Astrocyte (in vitro differentiated cells and primary cell): ENCODE results near the gene CEP128. TPM values are rescaled to one million over a fixed set of nuclear protein-coding genes. Genes with fewer than 3 reads are reported as not detected.

Experiments
- DNase-seq: peaks from one replicate; pipeline ENCODE4 v3.0.0-alpha.2; 2010; ENCODE audit warnings: low read depth
- FAIRE-seq: peaks from 2 replicates; lab custom pipeline; 2011; peaks lifted over from hg19 to GRCh38; lab: Jason Lieb, UNC
- H2AFZ ChIP-seq: 2 replicates; pipeline ENCODE4 v1.6.0; 2012; ENCODE audit warnings: low read depth, low read length, inconsistent platforms
- H3K27ac ChIP-seq: 2 replicates; pipeline ENCODE4 v1.5.1; 2011; ENCODE audit warnings: low read depth, low read length, inconsistent platforms
- H3K27me3 ChIP-seq: 2 replicates; pipeline ENCODE4 v1.6.0; 2011; ENCODE audit warnings: low read length, inconsistent platforms; ENCODE audit not compliant: insufficient read depth
- H3K36me3 ChIP-seq: 2 replicates; pipeline ENCODE4 v1.5.1; 2011; ENCODE audit warnings: low read length, inconsistent platforms; ENCODE audit not compliant: insufficient read depth
- H3K4me1 ChIP-seq: 2 replicates; pipeline ENCODE4 v1.5.1; 2011; ENCODE audit warnings: low read length, inconsistent platforms; ENCODE audit not compliant: insufficient read depth
- H3K4me2 ChIP-seq: 2 replicates; pipeline ENCODE4 v1.6.0; 2012; ENCODE audit warnings: low read length, inconsistent platforms
- H3K4me3 ChIP-seq: 2 replicates; pipeline ENCODE4 v1.5.1; 2011; ENCODE audit warnings: low read depth, mild to moderate bottlenecking, low read length, inconsistent platforms; ENCODE audit not compliant: insufficient read depth
- H3K79me2 ChIP-seq: 2 replicates; pipeline ENCODE4 v1.6.0; 2012; ENCODE audit warnings: mild to moderate bottlenecking, low read length, inconsistent platforms; ENCODE audit not compliant: insufficient read depth
- H3K9ac ChIP-seq: 2 replicates; pipeline ENCODE4 v1.6.0; 2012; ENCODE audit warnings: mild to moderate bottlenecking, low read length, inconsistent platforms
- H3K9me3 ChIP-seq: 2 replicates; pipeline ENCODE4 v1.5.1; 2012; ENCODE audit warnings: low read depth, mild to moderate bottlenecking, low read length, inconsistent platforms; ENCODE audit not compliant: insufficient read depth
- H4K20me1 ChIP-seq: 2 replicates; pipeline ENCODE4 v1.6.0; 2012; ENCODE audit warnings: low read length, inconsistent platforms; ENCODE audit not compliant: insufficient read depth
- H3K27ac Mint-ChIP-seq: one replicate; pipeline ENCODE4 v1.8.0; 2021; ENCODE audit warnings: mild to moderate bottlenecking, mixed read lengths; ENCODE audit not compliant: unreplicated experiment
- H3K27me3 Mint-ChIP-seq: one replicate; pipeline ENCODE4 v1.8.0; 2021; ENCODE audit warnings: low read depth, mixed read lengths; ENCODE audit not compliant: unreplicated experiment
- H3K36me3 Mint-ChIP-seq: one replicate; pipeline ENCODE4 v1.8.0; 2021; ENCODE audit warnings: low read depth, mixed read lengths; ENCODE audit not compliant: unreplicated experiment
- H3K4me1 Mint-ChIP-seq: one replicate; pipeline ENCODE4 v1.8.0; 2021; ENCODE audit warnings: low read depth, mixed read lengths; ENCODE audit not compliant: unreplicated experiment
- H3K4me3 Mint-ChIP-seq: one replicate; pipeline ENCODE4 v1.8.0; 2021; ENCODE audit warnings: mild to moderate bottlenecking, moderate library complexity, mixed read lengths; ENCODE audit not compliant: unreplicated experiment
- H3K9me3 Mint-ChIP-seq: one replicate; pipeline ENCODE4 v1.8.0; 2021; ENCODE audit warnings: mild to moderate bottlenecking, mixed read lengths; ENCODE audit not compliant: unreplicated experiment
- CTCF ChIP-seq: IDR thresholded peaks from 2 replicates; pipeline ENCODE4 v1.5.1; 2011; ENCODE audit warnings: low read depth, mild to moderate bottlenecking, inconsistent platforms, low read length, moderate library complexity; ENCODE audit not compliant: insufficient read depth
- EZH2 ChIP-seq: IDR thresholded peaks from 2 replicates; pipeline ENCODE4 v1.6.1; 2012; ENCODE audit warnings: mild to moderate bottlenecking, low read length, inconsistent platforms; ENCODE audit not compliant: insufficient read depth
- total RNA-seq: library from RNA; stranded (reverse); gene quantifications from 2 replicates; pipeline ENCODE4 v1.2.1, GENCODE V29; 2021

The CEP128 gene
- total RNA-seq, 1 donor from 2014 or later = 6.4 TPM

GRCh38 chr14:80543211-80543610 is 398.3 kb downstream of the CEP128 start:
- no peak overlapping the region for H3K4me3 Mint-ChIP-seq
- H3K9me3 ChIP-seq = no peaks in the 10 kb centered on the region
- no peak overlapping the region for H3K4me2 ChIP-seq
- no peak overlapping the region for H3K4me3 ChIP-seq
- H3K27ac Mint-ChIP-seq = no peak overlapping the region
- H2AFZ ChIP-seq = no peak overlapping the region
- TF ChIP-seq CTCF (no peak), EZH2 (no peak)
- FAIRE-seq (no peak), DNase-seq (no peak)
- H3K4me1 Mint-ChIP-seq = no peaks in the 10 kb centered on the region
- H3K79me2 ChIP-seq = no peaks in the 10 kb centered on the region
- no peaks in the 10 kb centered on the region for H3K36me3 Mint-ChIP-seq
- H3K27me3 ChIP-seq = no peaks in the 10 kb centered on the region
- no peak overlapping the region for H3K27ac ChIP-seq
- H3K36me3 ChIP-seq = no peaks in the 10 kb centered on the region
- no peaks in the 10 kb centered on the region for H4K20me1 ChIP-seq
- H3K9me3 Mint-ChIP-seq = peaks cover 9% of the 10 kb centered on the region
- no peaks in the 10 kb centered on the region for H3K27me3 Mint-ChIP-seq
- H3K9ac ChIP-seq = no peak overlapping the region
- H3K4me1 ChIP-seq = no peaks in the 10 kb centered on the region

DNA sequence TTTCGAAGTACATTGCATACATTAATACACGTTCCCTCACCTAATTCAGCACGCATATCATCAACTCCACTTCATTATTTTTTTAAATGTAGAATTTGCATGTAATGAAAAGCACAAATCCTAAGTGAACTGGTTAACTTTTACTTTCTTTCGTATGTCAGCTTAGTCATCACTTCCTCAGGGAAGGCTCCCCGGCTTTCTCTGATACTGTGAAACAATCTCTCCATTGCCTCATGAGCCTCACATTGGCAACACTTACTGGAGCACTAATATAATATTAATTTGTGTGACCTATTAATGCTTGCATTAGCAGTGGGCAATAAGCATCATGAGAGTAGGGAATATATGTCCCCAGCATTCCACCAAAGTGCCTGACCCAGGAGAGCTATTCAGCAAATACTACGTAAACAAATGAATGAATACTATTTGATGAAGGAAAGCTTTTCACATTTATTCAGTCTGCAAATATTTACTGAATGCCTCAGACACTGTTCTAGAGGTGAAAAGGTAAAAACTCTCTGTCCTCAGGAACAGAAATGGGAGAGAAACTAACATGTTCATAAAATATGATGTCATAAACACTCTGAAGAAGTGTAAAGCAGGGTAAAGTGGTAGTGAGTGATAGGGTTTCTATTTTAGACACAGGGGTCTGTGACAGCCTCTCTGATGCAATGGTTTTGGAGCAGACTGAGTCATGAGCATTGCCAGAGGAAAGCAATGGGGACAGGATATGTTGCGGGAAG is 402.7 kb downstream of the CEP128 start:
- H3K27ac Mint-ChIP-seq = no peak overlapping the region

More for the DNA sequence above, 402.7 kb downstream of the CEP128 start:
- TF ChIP-seq CTCF (no peak), EZH2 (no peak)
- H3K4me1 ChIP-seq = no peaks in the 10 kb centered on the region
- no peaks in the 10 kb centered on the region for H3K9me3 ChIP-seq
- H3K4me3 Mint-ChIP-seq = no peak overlapping the region
- H3K27me3 ChIP-seq = no peaks in the 10 kb centered on the region
- no peak overlapping the region for H3K4me3 ChIP-seq
- DNase-seq = no peak
- no peaks in the 10 kb centered on the region for H3K27me3 Mint-ChIP-seq
- no peak overlapping the region for H3K9ac ChIP-seq
- H3K4me1 Mint-ChIP-seq = peaks cover 4% of the 10 kb centered on the region
- H2AFZ ChIP-seq = no peak overlapping the region
- no peaks in the 10 kb centered on the region for H3K36me3 ChIP-seq
- no peaks in the 10 kb centered on the region for H3K79me2 ChIP-seq
- H3K9me3 Mint-ChIP-seq = peaks cover 9% of the 10 kb centered on the region
- no peaks in the 10 kb centered on the region for H4K20me1 ChIP-seq
- no peaks in the 10 kb centered on the region for H3K36me3 Mint-ChIP-seq
- no peak for FAIRE-seq
- no peak overlapping the region for H3K4me2 ChIP-seq
- no peak overlapping the region for H3K27ac ChIP-seq
